ENCODE results near the gene CES2.
A peak's percentile ranks its signal among the peaks of the same experiment; 100 is the strongest.

The CES2 gene

DNA sequence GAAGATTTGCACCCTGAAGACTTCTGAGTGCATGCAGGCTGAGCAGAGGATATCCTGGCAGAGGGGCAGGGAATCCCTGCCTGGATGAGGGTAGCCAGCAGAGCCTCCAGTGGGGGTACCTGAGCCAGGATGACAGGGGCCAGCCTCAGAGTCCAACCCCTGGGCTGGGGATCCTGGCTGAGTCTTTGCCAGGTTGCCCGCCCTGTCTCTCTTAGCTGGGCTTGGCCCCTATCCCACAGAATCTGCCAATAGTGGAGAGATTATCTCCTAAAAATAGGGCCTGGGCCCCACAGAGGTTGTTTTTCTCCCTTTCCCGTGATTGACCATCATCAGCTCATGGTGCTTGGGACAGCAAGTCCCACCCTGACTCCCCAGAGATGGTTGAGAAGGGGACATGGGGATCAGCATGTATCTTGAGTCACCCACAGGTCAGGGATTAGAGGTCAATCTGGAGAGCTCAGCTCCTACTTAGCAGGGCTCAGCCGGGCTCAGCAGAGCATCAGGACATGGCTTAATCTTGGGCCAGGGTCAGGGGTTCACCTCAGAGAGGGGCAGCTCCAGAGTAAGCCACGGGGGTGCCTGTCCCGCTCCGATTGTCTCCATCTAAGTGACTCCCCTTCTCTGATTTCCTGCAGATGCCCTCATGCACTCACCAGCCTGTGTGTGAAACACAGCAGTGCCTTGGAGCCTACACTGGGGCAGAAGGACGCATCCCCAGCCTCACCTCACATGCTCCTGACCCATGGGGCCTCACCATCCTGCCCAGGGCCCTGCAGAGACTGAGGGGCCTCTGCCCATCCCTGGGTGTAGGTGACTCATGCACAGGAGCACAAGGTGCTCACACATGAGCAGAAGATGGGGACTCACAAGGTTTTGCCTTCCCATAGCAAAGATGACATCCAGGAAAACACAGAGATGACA is 28.1 kb upstream of the CES2 start:
- DNase-seq (ENCODE audit: low read depth), result no peak
- TF ChIP-seq CTCF (IDR thresholded peaks at IDR 0.05; ENCODE audit: insufficient read depth, low read depth, low read length, missing control alignments), result no peak
- H3K4me3 ChIP-seq (ENCODE audit: low read length), result no peak overlapping the region

GRCh38 chr16:66908116-66908515 is 27.2 kb upstream of the CES2 start:
- no peak overlapping the region for H3K4me3 ChIP-seq (ENCODE audit: low read length)
- no peak for TF ChIP-seq CTCF (IDR thresholded peaks at IDR 0.05; ENCODE audit: insufficient read depth, low read depth, low read length, missing control alignments)
- DNase-seq (ENCODE audit: low read depth), result no peak

- DNase-seq (ENCODE audit: low read depth), result no peak
- TF ChIP-seq CTCF (IDR thresholded peaks at IDR 0.05; ENCODE audit: insufficient read depth, low read depth, low read length, missing control alignments), result no peak
- no peak overlapping the region for H3K4me3 ChIP-seq (ENCODE audit: low read length)
These were observed 26.4 kb upstream of the CES2 start for GRCh38 chr16:66908762-66909559.

DNA sequence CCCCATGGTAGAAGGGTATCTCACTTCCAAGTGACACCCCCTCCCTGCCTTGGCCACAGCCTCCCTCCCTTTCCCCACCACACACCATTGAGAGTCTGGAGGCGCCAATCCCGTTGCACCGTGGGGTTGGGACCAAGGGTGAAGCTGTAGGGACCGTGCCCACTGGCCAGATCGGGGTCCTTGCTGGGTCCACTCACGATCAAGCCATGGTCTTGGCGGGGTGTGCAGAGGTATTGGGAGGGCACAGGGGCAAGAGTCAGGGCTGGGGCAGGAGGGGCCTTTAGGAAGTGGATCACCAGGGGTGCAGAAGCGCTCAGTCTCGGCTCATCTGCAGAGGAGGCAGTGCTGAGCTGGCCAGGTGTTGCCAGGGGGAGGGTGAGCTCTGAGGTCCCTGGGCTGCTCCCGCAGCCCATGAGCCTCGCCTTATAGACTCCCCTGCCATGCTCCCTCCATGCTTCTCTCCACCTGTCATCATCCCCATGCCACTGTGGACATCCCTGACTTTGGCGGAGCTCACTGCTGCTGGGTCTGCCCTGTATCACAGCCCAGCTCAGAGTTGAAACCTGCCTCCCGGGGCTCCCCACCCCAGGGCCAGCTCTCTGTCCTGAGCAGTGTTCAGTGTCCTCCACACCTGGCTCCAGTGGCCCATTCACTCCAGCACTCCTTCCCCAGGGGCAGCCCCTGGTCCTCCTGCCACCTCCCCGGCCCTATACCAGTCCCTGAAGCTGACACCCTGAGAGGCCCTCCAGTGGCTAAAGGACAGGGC is 25.0 kb upstream of the CES2 start:
- DNase-seq (ENCODE audit: low read depth), result no peak
- peak overlapping the region; percentile 34 for H3K4me3 ChIP-seq (ENCODE audit: low read length)
- TF ChIP-seq CTCF (IDR thresholded peaks at IDR 0.05; ENCODE audit: insufficient read depth, low read depth, low read length, missing control alignments), result no peak

DNA sequence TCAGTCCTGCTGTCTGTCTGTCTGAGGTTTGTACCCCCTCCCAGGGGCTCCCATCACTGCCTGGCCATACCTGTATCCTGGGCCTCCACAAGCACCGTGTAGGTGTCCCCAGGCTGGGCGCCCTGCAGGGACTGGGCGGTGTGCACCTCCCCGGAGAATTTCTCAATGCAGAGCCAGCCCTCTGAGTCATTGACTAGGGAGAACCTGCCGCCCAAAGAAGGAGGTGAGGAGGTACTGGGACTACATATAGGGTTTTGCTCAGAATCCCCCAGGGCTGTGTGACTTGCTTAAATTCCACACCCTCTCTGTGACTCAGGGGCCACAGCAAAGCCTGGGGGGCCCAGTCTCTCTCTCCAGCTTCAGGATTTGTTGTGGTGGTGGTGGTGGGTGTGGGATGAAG is 24.2 kb upstream of the CES2 start:
- H3K4me3 ChIP-seq (ENCODE audit: low read length), result peak overlapping the region; percentile 34
- peak; percentile 2 for TF ChIP-seq CTCF (IDR thresholded peaks at IDR 0.05; ENCODE audit: insufficient read depth, low read depth, low read length, missing control alignments)
- DNase-seq (ENCODE audit: low read depth), result peak; percentile 93

DNA sequence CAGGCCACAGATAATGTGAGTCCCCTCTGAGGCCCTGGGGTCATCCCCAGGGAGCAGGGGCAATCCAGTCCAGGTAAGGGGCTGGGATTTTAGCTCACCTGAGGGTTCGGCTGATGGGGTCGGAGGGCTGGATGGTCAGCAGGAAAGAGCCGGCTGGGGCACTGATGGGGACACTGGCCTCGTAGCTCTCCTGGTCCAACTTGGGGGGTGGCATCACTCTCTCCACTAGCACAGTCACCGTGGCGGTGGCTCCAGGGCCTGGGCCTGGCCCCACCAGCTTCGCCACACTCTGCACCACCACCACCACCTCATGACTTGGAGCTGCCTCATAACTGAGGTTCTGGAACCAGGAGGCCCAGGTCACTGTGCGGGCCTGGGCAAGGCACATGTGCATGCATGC is 23.5 kb upstream of the CES2 start:
- TF ChIP-seq CTCF (IDR thresholded peaks at IDR 0.05; ENCODE audit: insufficient read depth, low read depth, low read length, missing control alignments), result no peak
- no peak for DNase-seq (ENCODE audit: low read depth)
- no peak overlapping the region for H3K4me3 ChIP-seq (ENCODE audit: low read length)
